ELR (cell line): ENCODE data around the gene SLC2A4.
A peak's percentile ranks its signal among the peaks of the same experiment; 100 is the strongest.

Source experiments
- DNase-seq: peaks from one replicate; pipeline ENCODE4 v3.0.0-alpha.2; 2015; ENCODE audit warnings: low read depth

The SLC2A4 gene

DNA sequence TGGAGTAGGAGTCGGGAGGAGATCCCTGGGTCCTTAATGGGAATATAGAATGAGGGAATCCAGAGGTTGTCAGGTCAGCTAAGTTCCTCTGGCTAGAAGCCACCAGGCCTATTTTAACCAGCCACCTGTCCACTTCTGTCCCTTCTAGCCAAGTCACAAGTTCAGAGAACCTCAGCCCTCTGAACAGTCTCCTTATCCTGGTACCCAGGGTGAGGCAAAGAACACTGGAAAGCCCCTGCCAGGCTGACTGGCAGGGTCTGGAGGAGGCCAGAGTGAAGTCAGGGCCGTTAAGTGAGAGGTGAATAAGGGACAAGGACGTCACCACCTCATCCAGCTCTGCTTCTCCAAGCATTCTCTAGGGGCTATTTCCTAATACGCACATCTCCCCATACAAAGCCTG lies 32.7 kb upstream of the SLC2A4 start:
- no peak for DNase-seq

DNA sequence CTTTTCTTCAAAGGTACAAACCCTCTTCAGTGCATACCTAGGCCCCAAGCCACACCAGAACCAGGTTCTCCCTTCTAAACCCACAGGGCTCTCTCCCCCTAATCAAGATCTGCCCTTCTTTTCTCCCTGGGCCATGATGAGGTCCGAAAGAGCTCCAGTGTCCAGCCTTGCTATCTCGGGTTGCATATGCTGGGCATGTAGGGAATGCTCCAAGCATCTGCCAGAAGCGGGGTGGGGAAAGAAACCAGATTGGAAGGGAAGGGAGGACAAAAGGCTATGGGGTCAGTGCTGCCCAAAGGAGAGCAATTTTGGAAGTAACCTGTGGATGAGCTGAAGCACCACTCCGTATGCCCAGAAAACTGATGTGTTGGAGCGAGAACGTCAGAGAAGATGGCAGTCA lies 32.3 kb upstream of the SLC2A4 start:
- DNase-seq: no peak

DNA sequence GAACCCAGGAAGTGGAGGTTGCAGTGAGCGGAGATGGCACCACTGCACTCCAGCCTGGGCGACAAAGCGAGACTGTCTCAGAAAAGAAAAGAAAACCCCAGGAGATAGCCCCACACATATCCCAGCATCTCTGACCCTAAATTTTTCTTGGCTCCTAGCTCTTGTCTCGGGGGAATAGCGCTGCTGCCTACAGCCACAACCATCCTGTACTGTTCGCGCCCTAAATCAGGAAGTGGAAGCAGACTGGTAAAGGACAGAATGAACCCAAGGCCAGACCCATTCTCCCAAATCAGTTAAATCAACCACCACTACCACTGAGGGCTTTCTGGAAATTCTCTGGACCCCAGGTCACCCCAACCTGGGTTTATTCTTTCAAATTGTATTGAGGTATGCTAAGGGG lies 31.7 kb upstream of the SLC2A4 start:
- no peak for DNase-seq

DNA sequence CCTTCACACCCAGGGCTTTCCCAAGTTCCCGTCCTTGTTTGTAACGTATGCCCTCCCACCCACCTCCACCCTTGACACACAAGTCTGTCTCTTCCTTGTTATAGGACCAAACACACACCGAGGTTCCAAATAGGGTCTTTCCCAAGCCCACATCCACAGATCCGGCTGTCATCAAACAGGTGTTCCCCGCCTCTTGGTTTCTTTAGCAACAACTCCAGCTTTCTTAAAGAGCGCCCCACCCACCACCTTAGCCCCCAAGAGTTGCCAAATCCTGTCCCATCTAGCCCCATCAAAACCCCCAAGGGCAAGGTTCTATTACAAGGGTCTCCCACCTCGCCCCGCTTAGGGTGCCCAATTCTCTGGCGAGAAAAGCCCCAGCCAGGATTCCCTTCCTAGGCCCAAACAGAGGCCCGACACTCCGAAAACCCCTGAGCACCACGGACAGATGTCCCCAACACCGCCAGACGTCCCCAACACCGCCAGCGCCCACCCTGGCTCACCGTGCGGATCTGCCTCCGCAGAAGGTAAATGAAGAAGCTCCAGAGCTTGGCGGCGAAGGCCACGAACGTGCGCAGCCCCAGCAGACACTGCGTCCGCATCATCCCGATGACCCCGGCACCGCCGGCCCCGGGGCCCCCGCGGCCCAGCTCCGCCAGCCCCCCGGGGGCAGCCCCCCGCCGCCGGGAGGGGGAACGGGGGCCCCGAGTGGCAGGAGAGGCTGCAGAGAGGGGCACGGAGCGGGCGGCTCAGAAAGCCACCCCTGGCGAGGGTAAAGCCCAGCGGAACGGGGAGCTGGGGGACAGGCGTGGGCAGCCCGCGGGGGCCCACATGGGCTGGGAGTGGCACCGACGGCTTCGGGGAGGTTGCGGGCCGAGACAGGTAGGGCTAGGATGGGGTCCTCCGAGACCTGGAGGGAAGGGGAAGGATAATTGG lies 30.6 kb upstream of the SLC2A4 start:
- DNase-seq: no peak

DNA sequence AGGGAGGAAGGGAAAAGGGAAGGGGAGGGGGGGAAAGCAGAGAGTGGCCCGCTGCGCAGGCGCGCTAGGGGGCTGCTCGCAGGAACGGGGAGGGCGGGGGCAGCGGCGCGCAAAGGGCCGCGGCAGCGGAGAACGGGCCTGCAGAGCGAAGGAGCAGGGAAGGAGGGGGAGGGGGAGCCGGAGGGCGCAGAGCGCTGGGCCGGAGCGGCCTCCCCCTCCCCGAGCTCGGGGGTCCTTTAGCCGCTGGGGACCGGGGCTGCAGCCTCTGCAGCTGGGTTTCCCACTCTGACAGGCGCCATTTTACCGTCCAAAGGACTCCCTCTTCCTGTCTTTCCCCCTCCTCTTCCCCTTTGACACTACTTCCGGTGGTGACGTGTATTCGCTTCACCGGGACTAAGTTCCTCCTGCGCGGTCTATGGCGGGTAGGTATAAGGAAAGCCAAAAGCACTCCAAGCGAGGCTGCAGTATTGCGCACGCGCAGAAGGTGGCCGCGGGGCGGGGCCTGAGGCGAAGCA lies 29.8 kb upstream of the SLC2A4 start, which contains the start of gene CTDNEP1:
CTDNEP1 (minus strand) TSS at position 74 of the 515 bp plus-strand sequence. CDS start 438 bp downstream, outside the sequence.
- DNase-seq: peak; percentile 100

DNA sequence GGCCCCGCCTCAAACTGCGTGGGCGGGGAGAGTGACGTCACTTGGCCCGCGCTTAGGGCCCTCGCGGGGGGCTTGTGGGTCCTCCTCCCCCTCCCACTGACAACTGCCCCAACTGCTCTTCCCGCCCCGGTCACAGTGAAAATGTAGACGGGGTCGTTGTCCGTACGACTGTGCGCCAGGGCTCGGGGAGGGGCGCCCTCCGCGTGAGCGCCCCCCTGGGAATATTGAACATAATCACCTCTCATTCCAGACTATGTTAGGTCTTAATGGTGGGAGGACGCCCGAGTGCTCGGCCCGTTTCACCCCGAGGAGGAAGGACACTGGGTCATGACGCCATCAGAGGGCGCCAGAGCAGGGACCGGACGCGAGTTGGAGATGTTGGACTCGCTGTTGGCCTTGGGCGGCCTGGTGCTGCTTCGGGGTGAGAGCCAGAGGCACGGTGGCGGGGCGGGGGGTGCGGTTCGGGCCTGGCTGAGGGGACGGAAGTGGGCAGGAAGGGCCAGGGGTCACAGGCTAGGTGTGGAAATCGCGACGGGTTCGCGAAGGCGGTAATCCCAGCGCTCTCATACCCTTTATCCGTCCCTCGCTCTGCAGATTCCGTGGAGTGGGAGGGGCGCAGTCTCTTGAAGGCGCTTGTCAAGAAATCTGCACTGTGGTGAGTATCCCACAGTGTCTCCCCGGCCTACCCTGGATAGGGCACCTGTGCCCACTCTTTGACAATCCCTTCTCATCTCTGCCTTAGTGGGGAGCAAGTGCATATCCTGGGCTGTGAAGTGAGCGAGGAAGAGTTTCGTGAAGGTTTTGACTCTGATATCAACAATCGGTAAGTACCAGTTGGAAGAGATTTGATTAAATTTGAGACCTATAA lies 29.1 kb upstream of the SLC2A4 start, which contains the start of gene ELP5:
ELP5 (plus strand) TSS at position 40 of the 868 bp plus-strand sequence; CDS start at position 376, 336 bp downstream.
- DNase-seq: peak; percentile 96

DNA sequence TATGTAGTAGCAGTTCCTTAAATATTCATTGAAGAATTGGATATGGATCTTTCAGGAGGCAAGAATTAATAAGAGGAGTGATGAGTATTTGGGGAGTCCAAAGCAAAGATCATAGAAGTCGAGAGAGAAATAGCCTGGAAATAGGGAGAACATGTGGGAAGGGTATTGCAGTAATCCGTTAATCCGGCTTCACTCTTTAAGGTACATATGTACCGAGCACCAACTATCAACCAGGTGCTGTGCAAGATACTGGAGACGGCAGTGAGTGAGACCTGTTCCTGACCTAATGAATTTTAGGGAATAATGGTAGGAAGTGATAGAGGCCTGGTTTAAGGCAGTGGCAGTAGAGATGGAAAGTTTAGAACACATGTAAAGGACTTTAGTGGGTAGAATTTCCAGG lies 28.4 kb upstream of the SLC2A4 start:
- no peak for DNase-seq

DNA sequence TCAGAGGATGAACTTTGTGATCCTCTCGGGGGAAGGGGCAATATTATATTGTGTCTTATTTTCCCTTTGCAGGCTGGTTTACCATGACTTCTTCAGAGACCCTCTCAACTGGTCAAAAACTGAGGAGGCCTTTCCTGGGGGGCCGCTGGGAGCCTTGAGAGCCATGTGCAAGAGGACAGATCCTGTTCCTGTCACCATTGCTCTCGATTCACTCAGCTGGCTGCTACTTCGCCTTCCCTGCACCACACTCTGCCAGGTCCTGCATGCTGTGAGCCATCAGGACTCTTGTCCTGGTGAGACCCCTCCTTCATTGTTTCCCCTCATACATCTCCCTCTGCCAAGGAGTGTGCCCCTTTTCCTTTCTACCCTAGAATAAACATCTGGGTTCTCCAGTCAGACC lies 27.0 kb upstream of the SLC2A4 start:
- DNase-seq: no peak

DNA sequence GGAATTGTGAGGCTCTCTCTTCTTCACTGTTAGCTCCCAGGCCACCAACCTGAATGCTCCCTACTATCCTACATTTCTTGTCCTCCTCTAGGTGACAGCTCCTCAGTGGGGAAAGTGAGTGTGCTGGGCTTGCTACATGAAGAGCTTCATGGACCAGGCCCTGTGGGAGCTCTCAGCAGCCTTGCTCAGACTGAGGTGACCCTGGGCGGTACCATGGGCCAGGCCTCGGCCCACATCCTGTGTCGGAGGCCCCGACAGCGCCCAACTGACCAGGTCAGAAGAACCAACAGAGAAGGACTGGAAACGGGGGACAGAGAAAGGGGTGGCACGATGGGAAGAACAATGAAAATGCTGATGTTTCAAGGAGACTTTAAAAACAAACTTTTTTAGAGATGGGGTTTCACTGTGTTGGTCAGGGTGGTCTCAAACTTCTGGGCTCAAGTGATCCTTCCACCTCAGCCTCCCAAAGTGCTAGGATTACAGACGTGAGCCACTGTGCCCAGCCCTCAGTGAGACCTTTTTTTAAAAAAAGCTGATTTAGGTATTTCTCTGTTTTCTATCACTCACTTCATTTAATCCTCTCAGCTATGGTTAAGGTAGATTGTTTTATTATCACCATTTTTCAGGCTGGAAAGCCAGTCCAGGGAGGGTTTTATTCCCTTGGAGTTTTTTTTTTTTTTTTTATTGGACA lies 24.6 kb upstream of the SLC2A4 start:
- DNase-seq: no peak

DNA sequence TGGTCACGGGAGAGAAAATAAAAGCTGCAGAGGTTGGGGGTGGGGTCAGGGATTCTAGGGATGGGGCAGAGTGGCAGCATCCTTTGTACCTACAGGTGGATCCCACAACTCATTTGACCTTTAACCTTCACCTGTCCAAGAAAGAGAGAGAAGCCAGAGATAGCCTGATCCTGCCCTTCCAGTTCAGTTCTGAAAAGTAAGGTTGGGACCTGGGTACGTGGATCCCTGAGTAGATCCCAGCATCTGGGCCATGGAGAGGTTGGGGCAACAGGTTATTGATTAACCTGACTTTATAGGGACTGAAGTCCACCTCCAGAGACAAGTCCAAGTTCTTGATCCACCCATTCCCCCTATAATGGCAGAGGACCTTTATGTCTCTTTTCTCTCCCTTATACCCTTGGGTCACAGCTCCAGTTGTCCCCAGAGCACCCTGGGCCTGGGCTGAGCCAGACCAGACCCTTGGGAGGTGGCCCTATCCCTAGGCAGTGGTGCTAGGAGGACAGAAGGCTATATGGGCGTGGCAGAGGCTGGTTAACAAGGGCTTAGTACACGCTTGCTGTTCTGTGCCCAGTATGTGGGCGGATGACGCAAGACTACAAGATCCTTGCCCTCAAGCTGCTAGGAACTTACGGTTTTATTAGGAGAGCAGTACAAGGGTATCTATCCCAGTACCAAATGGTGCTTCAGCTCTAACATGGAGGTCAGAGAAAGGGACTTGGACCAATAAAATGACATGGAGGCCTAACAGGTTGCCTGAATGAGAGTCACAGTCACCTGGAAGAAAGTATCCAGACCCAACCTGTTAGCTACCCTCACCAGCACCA lies 22.6 kb upstream of the SLC2A4 start:
- DNase-seq: peak; percentile 28

DNA sequence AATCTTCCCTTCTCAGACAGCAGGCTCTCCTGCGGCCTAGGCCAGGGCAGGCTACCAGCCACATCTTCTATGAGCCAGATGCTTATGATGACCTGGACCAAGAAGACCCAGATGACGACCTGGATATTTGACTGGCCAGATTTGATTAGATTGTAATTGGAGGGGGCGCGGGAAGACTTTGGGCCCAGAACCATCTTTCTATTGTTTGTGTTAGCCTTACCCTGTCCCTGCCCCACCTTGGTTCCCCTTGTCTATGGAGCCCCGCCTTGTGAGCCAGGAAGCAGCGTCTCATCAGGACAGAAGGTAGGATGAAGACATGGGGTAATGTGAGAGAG lies 22.0 kb upstream of the SLC2A4 start:
- no peak for DNase-seq

DNA sequence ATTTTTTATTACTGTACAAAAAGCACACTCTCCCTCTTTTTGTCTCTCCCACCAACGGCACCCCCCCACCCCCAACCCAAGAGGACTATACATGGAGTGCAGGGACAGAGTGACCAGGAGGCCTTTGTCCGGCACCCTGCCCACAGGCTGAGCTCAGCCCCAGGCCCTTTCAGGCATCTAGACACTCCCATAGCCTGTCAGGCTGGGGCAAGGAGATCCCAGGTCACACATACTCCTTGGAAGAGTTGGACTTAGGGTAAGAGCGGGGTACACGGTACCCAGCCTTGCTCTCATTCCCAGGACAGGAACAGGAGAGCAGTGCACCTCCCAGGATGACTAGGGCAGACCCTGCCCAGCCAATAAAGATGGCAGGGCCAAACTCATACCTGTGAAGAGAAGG lies 21.4 kb upstream of the SLC2A4 start:
- DNase-seq: no peak

DNA sequence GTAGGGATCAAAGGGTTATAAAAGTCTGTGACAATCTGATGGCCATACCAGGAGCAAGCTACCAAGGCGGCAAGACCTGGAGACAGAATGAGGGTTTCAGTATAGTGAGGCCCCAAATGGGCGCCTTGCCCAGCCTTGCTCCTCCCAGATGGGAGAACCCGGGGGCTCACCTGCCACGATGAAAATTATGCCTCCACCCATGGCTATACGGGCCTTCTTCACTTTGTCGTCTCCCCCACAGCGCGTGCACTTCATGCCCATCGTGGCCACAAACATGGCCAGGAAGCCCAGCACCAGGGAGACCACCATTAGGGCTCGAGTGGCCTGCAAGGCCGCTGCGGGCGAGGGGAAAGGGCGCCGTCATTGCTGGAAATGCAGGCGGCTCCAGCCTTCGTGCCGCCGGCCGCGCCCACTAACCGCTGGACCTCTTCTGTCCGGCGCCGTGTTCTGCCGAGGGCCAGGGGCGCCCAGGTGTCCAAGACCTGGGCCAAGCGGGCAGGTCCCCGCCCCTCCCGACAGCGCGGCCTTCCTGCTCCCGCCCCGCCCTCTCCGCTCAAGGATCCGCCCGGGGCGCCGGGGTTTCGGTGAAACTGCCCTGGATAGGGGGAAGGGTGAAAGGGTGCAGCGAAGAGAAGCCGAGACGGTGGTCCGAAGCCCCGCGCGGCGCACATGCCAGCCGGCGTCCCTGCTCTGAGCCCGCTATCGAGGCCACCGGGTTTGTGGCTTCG lies 20.7 kb upstream of the SLC2A4 start:
- DNase-seq: no peak

DNA sequence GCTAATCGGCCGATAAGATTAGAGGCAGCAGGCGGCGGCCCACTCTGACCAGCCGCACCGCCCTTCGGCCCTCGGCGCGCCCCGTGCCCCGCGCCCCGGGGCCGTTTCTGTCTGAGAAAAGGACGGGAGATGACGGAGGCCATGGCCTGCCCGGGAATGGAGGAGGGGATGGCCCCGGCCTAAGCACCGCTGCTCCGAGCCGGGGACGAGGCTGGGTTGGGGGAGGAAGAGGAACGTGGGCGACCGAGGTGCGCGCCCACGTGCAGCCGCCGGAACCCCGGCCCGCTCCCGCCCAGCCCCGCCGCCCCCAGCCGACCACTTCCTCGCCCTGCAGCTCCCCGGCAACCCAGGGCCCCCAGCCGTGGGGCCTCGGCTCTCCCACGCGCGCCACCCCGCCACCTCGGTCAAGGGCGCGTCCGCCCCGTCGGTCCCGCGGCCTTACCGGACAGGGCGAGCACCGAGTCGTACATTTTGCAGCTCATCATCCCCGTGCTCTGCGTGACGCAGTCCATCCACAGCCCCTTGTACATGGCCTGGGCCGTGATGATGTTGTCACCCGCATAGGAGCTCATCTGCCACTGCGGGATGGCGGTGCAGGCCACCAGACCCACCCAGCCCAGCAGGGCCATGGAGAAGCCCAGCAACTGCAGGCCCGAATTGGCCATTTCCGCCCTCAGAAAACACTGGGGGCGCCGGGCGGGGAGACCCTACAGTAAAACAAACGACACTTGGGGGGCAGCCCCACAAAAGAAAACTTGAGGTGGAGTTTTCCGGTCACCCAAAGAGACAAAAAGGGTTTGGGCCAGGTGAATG lies 19.9 kb upstream of the SLC2A4 start:
- no peak for DNase-seq

DNA sequence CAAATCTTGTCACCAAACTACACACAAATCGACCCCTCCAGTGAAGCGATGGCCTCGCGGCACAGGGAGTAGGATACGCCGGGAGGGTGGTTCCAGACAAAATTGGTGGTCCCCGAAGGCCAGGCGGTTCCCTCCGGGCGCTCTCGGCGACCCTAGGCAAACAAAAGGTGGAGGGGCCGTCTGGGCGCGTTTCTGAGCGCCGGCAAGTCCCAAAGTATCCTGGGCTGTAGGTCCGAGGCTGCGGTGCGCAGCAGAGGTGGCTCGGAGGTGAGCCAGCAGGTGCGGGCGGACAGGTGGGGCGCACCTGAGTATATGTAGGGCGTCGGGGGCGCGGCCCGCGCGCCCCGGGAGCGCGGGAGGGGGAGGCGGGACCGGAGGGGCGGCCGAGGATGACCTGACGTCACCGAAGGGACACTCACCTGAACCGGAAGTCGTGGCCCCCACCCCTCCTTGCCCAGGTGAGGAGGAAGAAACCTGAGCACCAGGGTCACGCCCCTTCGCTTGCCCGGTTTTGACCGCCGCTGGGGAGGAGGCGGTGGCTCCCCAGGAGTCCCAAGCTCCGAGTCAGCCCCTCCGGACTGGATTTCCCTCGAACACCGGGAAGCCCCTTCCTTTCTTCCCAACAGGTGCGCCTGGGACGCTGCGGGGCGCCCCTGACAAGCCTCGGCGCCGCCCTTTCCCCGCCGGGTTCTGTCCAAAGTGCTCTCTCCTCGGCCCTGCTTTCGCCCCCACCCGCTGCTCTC lies 19.2 kb upstream of the SLC2A4 start, which contains the start of gene CLDN7:
CLDN7 (minus strand) TSS at position 287 of the 743 bp plus-strand sequence. CDS start 435 bp downstream, outside the sequence.
- no peak for DNase-seq

DNA sequence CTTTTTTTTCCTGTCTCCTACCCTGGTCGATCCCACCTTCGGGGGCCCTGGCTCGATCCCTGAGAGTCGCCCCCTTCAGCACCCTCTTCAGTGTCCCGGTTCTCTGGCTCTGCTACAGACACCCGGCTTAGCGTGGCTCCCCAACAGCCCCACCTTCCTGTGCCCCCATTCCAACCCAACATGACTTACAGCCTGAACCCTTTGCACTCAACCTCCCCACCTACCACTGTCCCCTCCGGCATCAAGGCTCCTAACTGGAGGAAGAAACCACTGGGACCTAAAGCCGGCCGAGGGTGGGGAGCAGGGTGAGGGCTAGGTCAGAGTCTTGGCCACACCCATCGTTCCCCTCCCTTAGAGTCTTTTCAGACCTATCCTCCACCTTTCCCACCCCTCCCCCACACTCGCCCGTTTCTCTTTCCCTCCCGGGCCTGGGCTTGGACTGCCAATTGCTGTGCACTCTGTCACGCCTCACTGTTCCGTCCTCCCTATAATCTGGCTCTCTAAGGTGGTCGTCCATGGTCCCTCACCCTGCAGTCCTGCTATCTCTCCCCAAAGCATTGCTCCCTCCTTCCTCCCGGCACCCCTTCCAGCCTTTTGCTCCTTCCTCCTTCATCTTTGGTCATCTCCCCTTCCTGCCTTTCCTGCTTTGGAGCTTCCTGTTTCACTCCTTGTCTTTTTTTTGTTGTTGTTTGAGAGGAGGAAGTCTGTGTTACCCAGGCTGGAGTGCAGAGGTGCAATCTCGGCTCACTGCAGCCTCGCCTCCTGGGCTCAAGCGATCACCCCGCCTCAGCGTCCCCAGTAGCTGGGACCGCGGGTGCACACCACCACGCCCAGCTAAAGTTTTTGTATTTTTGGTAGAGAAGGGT lies 18.4 kb upstream of the SLC2A4 start:
- no peak for DNase-seq

DNA sequence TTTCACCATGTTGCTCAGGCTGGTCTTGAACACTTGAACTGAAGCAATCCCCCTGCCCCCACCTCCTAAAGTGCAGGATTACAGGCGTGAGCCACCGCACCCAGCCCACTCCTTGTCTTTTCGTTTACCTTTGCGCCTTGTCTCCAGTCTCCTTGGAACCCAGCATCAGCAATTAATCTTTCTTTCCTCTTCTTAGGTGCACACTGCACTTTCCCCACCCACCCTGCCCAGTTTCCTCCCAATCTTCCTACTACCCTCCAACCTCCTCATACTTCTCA lies 17.8 kb upstream of the SLC2A4 start:
- DNase-seq: no peak

DNA sequence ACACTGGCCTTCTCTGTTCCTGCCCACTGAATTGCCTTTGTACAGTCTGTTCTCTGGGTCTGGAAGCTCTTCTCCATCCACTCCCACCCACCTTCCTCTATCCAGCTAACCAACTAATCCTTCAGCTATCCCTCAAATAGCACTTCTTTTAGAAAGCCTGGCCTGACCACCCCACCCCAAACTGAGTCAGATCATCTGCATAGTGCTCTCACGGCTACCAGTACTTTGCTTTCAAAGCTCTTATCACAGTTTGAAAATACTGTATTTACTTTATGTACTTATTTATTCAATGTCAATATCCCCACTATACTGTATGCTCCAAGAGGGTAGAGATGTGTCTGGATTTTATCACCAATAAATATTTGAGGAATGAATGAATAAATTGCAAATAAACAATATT lies 14.7 kb upstream of the SLC2A4 start:
- DNase-seq: peak; percentile 76
